K562 (cell line): ENCODE data around the gene DGCR8. TPM values are rescaled to one million over a fixed set of nuclear protein-coding genes. Genes with fewer than 3 reads are reported as not detected.

Experiments
- ARID1B ChIP-seq: fragments of 450-650 bp; IDR thresholded peaks from 2 replicates; pipeline ENCODE4 v1.6.1; 2016; ENCODE audit warnings: antibody characterized with exemption, mild to moderate bottlenecking, inconsistent platforms
- ATF4 ChIP-seq: fragments of 450-650 bp; formaldehyde crosslinking; IDR thresholded peaks from 2 replicates; pipeline ENCODE4 v1.4.0; 2022; ENCODE audit warnings: mild to moderate bottlenecking, moderate library complexity
- CBX8 ChIP-seq: fragments of 200-600 bp; sonication (generic); IDR thresholded peaks from 2 replicates; pipeline ENCODE4 v1.6.1; 2012; ENCODE audit warnings: borderline replicate concordance, mixed run types, low read depth, mild to moderate bottlenecking, moderate library complexity, mixed read lengths, low read length, control low read depth, inconsistent platforms; ENCODE audit not compliant: poor library complexity, severe bottlenecking; ENCODE audit errors: extremely low read depth
- CHAMP1 ChIP-seq: fragments of 450-650 bp; IDR thresholded peaks from 2 replicates; pipeline ENCODE4 v1.6.1; 2016; ENCODE audit warnings: mild to moderate bottlenecking
- E2F1 ChIP-seq: sonication (generic); formaldehyde crosslinking; IDR thresholded peaks from 2 replicates; pipeline ENCODE4 v1.8.1; 2023; ENCODE audit warnings: mild to moderate bottlenecking, missing genetic modification reagents, moderate library complexity
- HDAC6 ChIP-seq: IDR thresholded peaks from 2 replicates; pipeline ENCODE4 v1.6.1; 2012; ENCODE audit warnings: low read depth, mild to moderate bottlenecking, control low read depth, inconsistent platforms, low read length, moderate library complexity
- HDGF ChIP-seq: fragments of 450-650 bp; IDR thresholded peaks from 2 replicates; pipeline ENCODE4 v1.6.1; 2016
- HMBOX1 ChIP-seq: sonication (generic); IDR thresholded peaks from 2 replicates; pipeline ENCODE4 v1.6.1; 2016
- IRF2 ChIP-seq: sonication (generic); formaldehyde crosslinking; IDR thresholded peaks from 2 replicates; pipeline ENCODE4 v1.8.1; 2022; ENCODE audit warnings: mild to moderate bottlenecking, missing genetic modification reagents
- NR4A1 ChIP-seq, 2 experiments: fragments of 250-450 bp in 1 of 2; fragments of 450-650 bp in 1 of 2; sonication (Bioruptor Pico) in 1 of 2; IDR thresholded peaks; 2 replicates each; pipeline versions ENCODE4 v1.4.0 to v1.6.1; 2016 to 2020; ENCODE audit warnings: mild to moderate bottlenecking in 2 of 2, missing compliant biosample characterization in 1 of 2, missing genetic modification characterization in 1 of 2, moderate library complexity in 1 of 2
- PHB2 ChIP-seq: fragments of 450-650 bp; IDR thresholded peaks from 2 replicates; pipeline ENCODE4 v1.6.1; 2017; ENCODE audit warnings: low read depth
- SMAD4 ChIP-seq: fragments of 250-450 bp; sonication (Bioruptor Pico); conservative IDR thresholded peaks from 2 replicates; pipeline ENCODE4 v1.8.0; 2021; ENCODE audit warnings: inconsistent platforms, mild to moderate bottlenecking, moderate library complexity
- SMARCE1 ChIP-seq: fragments of 450-650 bp; IDR thresholded peaks from 2 replicates; pipeline ENCODE4 v1.7.1; 2016; ENCODE audit warnings: mild to moderate bottlenecking
- THRAP3 ChIP-seq: fragments of 450-650 bp; IDR thresholded peaks from 2 replicates; pipeline ENCODE4 v1.6.1; 2016; ENCODE audit warnings: mild to moderate bottlenecking, inconsistent platforms, borderline replicate concordance
- UBTF ChIP-seq, 2 experiments: IDR thresholded peaks; 2 replicates each; pipeline ENCODE4 v1.6.1; 2012; ENCODE audit warnings: improper control_type of control experiment in 2 of 2, low read depth in 2 of 2, low read length in 2 of 2, borderline replicate concordance in 1 of 2
- ZNF134 ChIP-seq: fragments of 250-450 bp; sonication (Bioruptor Pico); conservative IDR thresholded peaks from 2 replicates; pipeline ENCODE4 v1.4.0; 2020
- ZNF551 ChIP-seq: fragments of 250-450 bp; sonication (Bioruptor Pico); IDR thresholded peaks from 2 replicates; pipeline ENCODE4 v1.5.0; 2021; ENCODE audit warnings: mild to moderate bottlenecking, moderate library complexity
- ZSCAN29 ChIP-seq: fragments of 450-650 bp; IDR thresholded peaks from 2 replicates; pipeline ENCODE4 v1.6.1; 2017
- polyA plus RNA-seq, 8 experiments: library from polyadenylated mRNA; depleted of rRNA in 4 of 8; stranded (reverse) in 5 of 8; unstranded in 3 of 8; fragments of >200 nt; fragmentation: Nextera tagmentation in 2 of 8; fragmentation: Illumina TruSeq in 1 of 8; extraction: Ambion mirVana in 2 of 8; extraction: Trizol in 1 of 8; gene quantifications; 2 replicates each; pipeline versions ENCODE4 v1.2.1 to v1.2.3, GENCODE V29; 2011 to 2014; ENCODE audit warnings: inconsistent platforms in 1 of 8, missing spikeins in 1 of 8
- total RNA-seq, 7 experiments: library from RNA; depleted of rRNA in 6 of 7; stranded (reverse); fragments of >200 nt in 6 of 7; fragmentation: Illumina TruSeq in 2 of 7; extraction: Trizol in 2 of 7; gene quantifications; 2 replicates each; pipeline versions ENCODE4 v1.2.1 to v1.2.3, GENCODE V29; 2011 to 2021; ENCODE audit warnings: low replicate concordance in 1 of 7

The DGCR8 gene
- total and polyA plus RNA-seq, 9 of the 15 experiments (the other 6 are each of a cell fraction or from before 2014, with no cell fraction given), result 5.9 to 144 (median 80.1) TPM

GRCh38 chr22:20111045-20111688, 31.1 kb downstream of the DGCR8 start (continued):
- peak; percentile 85; the same call in 1 of the 2 replicates for TF ChIP-seq NR4A1 (CRISPR knock-in tag; IDR thresholded peaks at IDR 0.05)
- TF ChIP-seq NR4A1 (tag; IDR thresholded peaks at IDR 0.05), result peak; percentile 51; the same call in 1 of the 2 replicates
- TF ChIP-seq CBX8, result no peak
- TF ChIP-seq IRF2 (CRISPR knock-in tag), result no peak
- TF ChIP-seq HDGF, result no peak
- peak; percentile 60; the same call in 1 of the 2 replicates for TF ChIP-seq ZSCAN29
- TF ChIP-seq ATF4, result 0 out of 2 replicates have a peak, but pooled peaks have one; percentile 5
- no peak for TF ChIP-seq PHB2
- TF ChIP-seq THRAP3, result no peak
- TF ChIP-seq ZNF134 (CRISPR knock-in tag), result no peak
- TF ChIP-seq HDAC6, result peak; percentile 95
- peak; percentile 26 for TF ChIP-seq SMAD4 (CRISPR knock-in tag)
- TF ChIP-seq ZNF551, result no peak
- TF ChIP-seq ARID1B, result no peak
- TF ChIP-seq UBTF (IDR thresholded peaks at IDR 0.05; ENCODE audit: borderline replicate concordance in 1 of 2, low read depth in 2 of 2, low read length in 2 of 2), result no peak
- TF ChIP-seq HMBOX1, result no peak
- TF ChIP-seq SMARCE1, result no peak
- TF ChIP-seq CHAMP1, result no peak
- no peak for TF ChIP-seq E2F1 (CRISPR knock-in tag)
